Measurements from ENCODE around the gene SPDYE4. TPM values are rescaled to one million over a fixed set of nuclear protein-coding genes. Genes with fewer than 3 reads are reported as not detected.
"Not testable (repeated sequence)": the region's sequence is repeated elsewhere in the genome, so short reads cannot be mapped to it uniquely, and the experiment has no call there.

SPDYE4 gene
- not detected in 2 replicates for total RNA-seq (2014; rRNA removed; shearing (Covaris generic))

GRCh38 chr17:8758137-8758596 lies at the start of gene SPDYE4:
Gene SPDYE4 (minus strand): TSS chr17:8758546. CDS start chr17:8758382, 164 bp downstream.
- DNase-seq (ENCODE audit: low read depth) = no peak

- peak; percentile 11 for DNase-seq (ENCODE audit: low read depth)
Observed at GRCh38 chr17:8806926-8807550, 48.7 kb upstream of the SPDYE4 start.

GRCh38 chr17:8806253-8806925 lies 48.0 kb upstream of the SPDYE4 start:
- DNase-seq (ENCODE audit: low read depth) = no peak

GRCh38 chr17:8805396-8805795 lies 47.0 kb upstream of the SPDYE4 start:
- not testable (repeated sequence) for DNase-seq (ENCODE audit: low read depth)

DNA sequence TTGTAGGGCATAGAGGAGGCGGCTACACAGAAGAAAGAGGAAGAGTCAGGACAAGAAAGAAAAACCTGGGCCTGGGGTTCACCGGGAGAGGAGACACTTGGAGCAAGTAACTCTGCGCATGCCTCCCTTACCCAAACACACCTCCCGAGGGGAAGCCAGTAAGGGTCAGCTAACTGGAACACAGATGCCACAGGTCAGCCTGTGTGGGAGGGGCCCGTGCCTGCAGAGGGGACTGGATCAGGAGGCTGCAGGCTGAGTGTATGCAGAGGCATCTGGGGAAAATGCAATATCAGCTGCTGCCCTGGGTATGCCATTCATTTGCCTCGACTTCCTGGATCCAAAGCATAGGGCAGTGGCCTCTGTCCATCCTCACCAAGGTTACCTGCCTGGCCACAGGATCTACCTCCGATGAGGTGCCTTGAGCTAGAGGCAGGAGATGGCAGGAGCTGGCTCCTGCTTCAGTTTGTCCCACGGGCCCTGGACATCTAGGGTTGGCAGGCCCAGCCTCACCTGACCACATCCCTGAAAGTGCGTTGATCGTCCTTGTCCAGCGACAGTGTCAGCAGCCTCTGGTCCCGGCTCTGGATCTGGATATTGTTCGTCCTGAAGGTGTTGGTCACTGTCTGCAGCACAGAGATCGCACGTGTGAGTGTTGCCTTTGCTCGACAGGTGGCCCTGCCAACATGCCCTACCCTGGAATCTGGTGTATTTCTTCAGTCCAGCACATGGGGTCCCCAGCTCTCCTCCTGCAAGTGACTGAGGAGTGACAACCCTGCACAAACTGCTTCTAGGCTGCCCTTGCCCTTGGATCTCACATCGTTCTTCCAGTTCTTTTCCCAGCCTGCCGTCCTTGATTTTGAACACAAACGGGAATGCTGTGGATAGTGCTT lies 45.4 kb upstream of the SPDYE4 start:
- no peak for DNase-seq (ENCODE audit: low read depth)

DNA sequence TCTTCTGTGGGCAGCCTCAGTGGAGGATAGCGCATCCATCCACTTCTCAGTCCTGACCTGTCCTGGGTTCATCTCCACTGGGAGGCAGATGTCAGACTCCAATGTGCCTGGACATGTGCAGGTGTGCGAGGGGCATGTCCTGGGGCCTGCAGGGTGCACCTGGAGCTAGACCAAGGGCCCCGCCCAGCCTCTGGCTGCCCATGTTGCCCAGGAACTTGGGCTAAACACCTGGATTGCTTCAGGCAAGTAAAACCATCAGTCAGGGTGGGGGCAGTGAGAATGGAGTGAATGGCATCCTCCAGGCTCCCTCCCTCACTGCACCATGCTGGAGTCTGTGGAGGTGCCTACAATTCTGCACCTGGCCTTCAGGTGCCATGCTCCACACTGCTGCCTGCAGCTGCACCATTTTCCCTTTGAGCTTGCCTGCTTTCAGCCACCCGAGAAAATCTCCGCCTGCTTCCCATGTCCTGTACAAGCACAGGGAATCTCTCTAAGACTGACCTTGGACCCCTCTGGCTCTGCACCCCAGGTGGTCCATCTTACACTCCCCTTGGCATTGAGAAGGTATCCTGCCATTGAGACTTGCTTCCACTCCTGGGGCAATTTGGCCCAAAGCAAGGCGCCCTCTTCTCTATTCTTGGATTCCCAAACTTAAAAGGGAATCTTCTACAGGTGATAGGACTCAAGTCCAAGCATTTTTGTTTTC lies 42.9 kb upstream of the SPDYE4 start:
- no peak for DNase-seq (ENCODE audit: low read depth)

DNA sequence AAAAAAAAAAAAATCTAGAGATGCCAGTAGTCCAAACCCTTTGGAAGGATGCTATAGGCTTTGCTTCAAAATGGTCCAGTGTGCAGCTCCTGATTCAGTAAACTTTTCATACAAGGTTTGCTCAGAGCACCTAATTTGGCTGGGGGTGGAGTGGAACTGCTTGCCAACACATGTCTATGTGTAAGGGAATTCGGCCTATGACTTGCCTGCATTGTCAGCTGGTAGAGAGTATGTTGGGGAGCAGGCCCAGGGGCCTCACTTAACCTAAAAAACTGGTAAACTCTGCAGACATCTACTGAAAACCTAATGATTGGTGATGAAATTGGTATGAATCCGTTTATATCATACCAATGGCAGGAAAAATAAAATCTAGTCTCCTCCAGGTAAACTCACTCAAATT lies 42.3 kb upstream of the SPDYE4 start:
- no peak for DNase-seq (ENCODE audit: low read depth)

- DNase-seq (ENCODE audit: low read depth) = no peak
Observed at GRCh38 chr17:8799570-8800212, 41.3 kb upstream of the SPDYE4 start.

DNA sequence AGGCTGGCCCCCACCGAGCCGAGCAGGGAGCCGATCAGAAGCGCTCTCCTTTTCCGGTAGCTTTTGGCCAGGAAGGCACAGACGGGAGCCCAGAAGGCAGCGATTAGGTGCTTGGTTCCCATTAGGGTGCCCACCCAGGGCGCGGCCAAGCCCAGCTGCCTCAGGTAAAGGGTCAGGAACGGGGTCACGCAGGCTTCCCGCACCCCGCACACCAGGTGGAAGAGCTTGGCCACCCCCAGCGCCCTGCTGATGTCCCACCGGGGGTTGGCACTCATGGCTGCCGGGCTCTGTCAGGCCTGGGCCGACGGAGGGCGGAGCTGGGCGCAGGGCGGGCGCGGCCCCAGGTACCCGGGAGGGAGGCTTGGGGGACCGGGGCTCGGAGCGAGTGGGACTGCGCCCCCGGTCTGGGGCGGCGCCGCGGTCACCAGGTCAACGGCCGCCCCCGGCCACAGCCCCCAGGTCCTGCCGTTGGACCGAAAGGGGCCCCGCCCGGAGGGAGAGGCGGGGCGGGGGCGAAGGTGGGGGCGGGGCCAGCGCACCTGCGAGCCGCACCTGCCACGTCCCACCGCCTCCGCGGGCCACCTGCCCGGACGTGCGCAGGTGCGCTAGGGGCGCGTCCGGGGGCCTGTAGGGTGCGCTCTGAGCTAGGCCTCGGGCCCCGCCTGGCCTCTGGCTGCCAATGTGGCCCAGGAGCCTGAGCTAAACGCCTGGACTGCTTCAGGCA lies 40.7 kb upstream of the SPDYE4 start, which contains the start of gene MFSD6L:
Gene MFSD6L, minus strand, starts transcription at position 520 of the 724 bp plus-strand sequence. Its CDS starts 245 bp downstream, at position 275.
- no peak for DNase-seq (ENCODE audit: low read depth)

DNA sequence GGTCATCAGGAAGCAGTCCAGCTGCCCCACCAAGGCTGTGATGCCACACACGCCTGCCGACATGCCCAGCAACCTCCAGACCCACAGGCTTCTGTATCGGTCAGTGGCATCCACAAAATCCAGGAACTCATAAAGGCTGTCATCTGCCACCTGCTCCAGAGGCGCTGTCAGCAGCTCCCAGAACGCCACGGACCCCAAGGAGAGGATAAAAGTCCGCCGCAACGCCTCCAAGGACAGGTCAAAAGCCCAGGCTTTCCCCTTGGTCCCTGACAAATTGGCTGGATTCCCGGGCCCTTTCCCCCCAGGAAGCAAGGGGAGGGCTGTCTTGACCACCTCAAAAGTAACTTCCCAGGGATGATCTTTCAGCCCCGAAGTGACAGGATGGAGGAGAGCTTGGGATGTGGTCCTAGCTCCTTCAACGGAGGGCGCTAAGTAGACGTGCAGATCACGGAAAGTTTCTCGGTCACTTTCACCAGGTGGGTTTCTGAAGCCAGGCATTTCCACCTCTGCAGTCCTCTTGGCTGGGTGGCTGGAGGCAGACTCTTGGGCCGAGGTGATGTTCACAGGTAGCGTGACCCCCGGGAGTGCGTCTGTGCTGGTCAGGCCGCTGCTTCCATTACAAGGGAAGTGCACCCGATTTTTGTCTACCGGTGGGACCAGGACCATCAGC lies 40.0 kb upstream of the SPDYE4 start:
- DNase-seq (ENCODE audit: low read depth) = no peak

DNA sequence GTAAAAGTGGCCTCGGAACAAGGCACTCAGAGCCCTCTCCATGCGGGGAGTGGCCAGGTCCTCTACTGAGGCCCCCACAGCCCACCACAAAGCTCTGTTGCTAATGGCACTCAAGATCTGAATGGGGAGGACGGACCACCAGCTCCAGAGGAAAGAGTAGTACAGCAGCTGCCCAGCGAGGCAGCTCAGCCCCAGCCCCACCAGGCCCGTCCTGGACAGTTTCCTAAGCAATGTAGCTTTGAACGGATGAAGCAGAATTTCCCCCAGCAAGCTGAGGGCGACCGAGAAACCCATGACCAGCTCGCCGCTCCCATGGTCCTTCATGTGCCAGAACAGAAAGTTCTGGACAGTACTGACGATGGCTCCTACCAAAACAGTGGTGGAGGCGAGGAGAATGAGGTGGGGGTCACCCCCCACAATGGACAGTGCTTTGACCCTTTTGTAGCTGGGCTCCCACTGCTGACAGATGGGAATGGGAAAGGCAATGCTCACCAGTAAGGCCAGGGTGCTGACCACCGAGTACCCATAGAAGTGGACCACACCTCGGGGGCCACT lies 39.4 kb upstream of the SPDYE4 start:
- no peak for DNase-seq (ENCODE audit: low read depth)

DNA sequence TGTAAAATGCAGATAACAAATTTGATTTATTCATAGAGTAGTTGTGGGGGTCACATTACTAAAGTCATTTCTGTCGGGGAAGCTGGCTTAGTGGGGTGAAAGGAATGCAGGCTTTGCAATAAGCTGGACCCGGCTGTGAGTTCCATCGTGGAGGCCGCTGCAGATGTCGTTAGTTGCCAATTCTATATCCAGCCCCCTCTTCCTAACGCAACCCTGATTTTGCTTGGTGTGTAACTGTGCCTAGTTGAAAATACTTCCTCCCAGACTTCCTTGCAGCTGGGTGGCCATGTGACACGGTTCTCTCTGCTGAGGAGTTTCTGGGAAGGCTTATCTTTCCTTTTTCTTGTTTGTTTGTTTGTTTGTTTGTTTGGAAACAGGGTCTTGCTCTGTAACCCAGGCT lies 36.3 kb upstream of the SPDYE4 start:
- DNase-seq (ENCODE audit: low read depth) = no peak

DNA sequence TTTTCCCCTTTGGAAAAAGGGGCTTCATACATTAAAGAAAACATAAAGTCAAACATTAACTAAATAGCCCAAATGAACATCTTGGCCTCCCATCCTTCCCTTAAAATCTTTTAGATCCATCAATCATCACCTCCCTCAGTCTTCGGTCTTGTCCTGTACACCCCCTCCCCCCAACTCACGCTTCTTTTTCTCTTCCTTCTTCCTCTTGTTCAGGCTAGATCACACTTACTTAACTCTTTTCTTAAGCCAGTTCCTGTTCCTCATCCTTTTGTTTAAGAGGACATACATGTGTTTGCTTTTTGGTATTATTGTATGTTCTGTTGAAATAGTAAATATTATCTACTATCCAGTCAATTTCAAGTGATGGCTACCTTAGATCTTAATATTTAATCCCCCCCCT lies 35.3 kb upstream of the SPDYE4 start:
- no peak for DNase-seq (ENCODE audit: low read depth)

DNA sequence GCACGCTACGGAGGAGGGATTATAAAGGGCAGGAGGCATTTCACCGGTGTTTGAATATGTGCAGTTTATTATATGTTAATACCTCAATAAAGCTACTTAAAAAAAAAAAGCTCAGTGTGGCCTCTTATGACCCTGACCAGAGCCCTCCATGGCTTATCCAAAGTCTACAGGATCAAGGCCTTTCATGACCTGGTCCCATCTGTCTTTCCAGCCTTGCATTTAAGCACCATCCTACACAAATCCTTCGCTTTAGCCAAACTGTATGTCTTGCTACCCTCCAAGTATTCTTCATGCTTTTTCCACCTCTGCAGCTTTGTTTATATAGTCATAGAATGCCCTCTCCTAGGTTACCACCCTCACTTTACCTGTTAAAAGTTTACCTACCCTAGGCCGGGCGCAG lies 34.3 kb upstream of the SPDYE4 start:
- no peak for DNase-seq (ENCODE audit: low read depth)

DNA sequence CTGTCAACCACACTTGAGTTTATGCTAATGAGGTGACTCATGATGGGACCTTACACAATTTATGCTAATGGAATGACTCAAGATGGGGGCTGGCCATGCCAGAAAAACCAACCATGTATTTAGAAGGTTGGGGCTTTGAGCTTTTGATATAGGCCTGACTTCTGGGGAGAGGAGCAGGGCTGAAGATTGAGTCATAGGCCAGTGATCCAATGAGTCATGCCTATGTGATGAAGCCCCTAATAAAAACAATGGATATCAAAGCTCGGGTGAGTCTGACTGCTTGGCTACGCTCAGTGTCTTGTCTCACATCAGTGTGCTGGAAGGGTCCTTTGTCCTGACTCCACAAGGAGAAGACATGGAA lies 33.5 kb upstream of the SPDYE4 start:
- DNase-seq (ENCODE audit: low read depth) = peak; percentile 84

GRCh38 chr17:8791248-8791909 lies 33.0 kb upstream of the SPDYE4 start:
- DNase-seq (ENCODE audit: low read depth) = no peak

GRCh38 chr17:8789743-8790142 lies 31.4 kb upstream of the SPDYE4 start:
- DNase-seq (ENCODE audit: low read depth) = no peak

DNA sequence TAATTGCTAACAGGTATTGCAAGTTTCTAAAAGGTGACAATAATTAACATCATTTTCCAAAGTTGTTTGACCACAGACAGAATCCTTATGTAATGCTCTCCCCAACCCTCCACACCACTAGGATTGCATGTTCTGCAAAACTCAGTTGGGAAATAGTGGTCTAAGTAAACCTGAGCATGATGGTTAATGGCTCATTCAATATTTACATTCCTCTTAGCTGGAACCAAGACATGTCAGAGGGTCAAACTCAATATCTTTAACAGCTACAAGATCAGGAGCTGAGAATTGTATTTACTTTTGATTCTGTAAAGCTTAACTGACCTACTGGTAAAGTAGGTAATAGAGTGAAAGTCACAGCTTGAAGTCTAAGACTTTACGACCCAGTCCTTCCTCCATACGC lies 30.7 kb upstream of the SPDYE4 start:
- no peak for DNase-seq (ENCODE audit: low read depth)

Data from RPMI7951 (cell line).